Measurements from ENCODE around the gene DNAJC16. TPM values are rescaled to one million over a fixed set of nuclear protein-coding genes. Genes with fewer than 3 reads are reported as not detected.
A peak's percentile ranks its signal among the peaks of the same experiment; 100 is the strongest.

The DNAJC16 gene
- total RNA-seq, 1 experiment from 2014 or later = 9.2 TPM

DNA sequence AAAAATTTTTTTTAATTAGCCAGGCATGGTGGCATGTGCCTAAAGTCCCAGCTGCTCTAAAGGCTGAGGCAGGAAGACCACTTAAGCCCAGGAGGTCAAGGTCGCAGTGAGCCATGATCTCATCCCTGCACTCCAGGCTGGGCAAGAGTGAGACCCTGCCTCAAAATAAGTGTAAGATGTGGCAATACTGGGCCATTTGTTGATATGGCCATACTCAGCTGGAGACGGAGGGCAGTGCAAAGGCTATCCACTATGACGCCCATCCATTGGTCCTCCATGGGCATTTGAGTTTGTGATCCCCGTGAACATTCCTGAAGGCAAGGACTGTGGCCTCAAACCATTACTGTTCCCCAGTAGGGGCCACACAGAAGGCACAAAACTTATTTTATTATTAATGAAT is 4.1 kb upstream of the DNAJC16 start:
- Histone ChIP-seq H3K9me3 (ENCODE audit: low read length) (no peaks in the 10 kb centered on the region), H3K27me3 (ENCODE audit: low read length) (no peaks in the 10 kb centered on the region), H3K4me3 (ENCODE audit: low read length) (no peak overlapping the region), H3K36me3 (ENCODE audit: low read depth, low read length) (no peaks in the 10 kb centered on the region), H3K9ac (ENCODE audit: low read length) (no peak overlapping the region), H4K20me1 (ENCODE audit: low read length) (no peaks in the 10 kb centered on the region), H3K4me1 (ENCODE audit: insufficient read depth, low read length) (peaks cover 19% of the 10 kb centered on the region), H3F3A (ENCODE audit: low read length, unreplicated experiment) (no peaks in the 10 kb centered on the region), H3K9me2 (replicated peaks; ENCODE audit: low read length) (no peaks in the 10 kb centered on the region), H3K79me2 (ENCODE audit: low read length) (peaks cover 20% of the 10 kb centered on the region), H2AFZ (ENCODE audit: low read length) (no peak overlapping the region), H3K4me2 (ENCODE audit: low read length) (peak overlapping the region; percentile 94; the same call in 1 of the 2 replicates), H3K27ac (ENCODE audit: low read length) (no peak overlapping the region)
- intact Hi-C loops (cut with micrococcal nuclease) = no loop called here
- no peak for TF ChIP-seq EZH2phosphoT487 (IDR thresholded peaks at IDR 0.05; ENCODE audit: borderline replicate concordance, low read length)
- TF ChIP-seq EZH2 (IDR thresholded peaks at IDR 0.05; ENCODE audit: low read length, unreplicated experiment) = no peak
- TF ChIP-seq, protein P1, sequence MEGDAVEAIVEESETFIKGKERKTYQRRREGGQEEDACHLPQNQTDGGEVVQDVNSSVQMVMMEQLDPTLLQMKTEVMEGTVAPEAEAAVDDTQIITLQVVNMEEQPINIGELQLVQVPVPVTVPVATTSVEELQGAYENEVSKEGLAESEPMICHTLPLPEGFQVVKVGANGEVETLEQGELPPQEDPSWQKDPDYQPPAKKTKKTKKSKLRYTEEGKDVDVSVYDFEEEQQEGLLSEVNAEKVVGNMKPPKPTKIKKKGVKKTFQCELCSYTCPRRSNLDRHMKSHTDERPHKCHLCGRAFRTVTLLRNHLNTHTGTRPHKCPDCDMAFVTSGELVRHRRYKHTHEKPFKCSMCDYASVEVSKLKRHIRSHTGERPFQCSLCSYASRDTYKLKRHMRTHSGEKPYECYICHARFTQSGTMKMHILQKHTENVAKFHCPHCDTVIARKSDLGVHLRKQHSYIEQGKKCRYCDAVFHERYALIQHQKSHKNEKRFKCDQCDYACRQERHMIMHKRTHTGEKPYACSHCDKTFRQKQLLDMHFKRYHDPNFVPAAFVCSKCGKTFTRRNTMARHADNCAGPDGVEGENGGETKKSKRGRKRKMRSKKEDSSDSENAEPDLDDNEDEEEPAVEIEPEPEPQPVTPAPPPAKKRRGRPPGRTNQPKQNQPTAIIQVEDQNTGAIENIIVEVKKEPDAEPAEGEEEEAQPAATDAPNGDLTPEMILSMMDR (conservative IDR thresholded peaks at IDR 0.05; ENCODE audit: low read depth, low read length) = no peak
- BruUV-seq (replicated peaks) = no TSS peak
- DNase-seq (no peak), ATAC-seq (no peak)
- ChIA-PET POLR2A (ENCODE audit: unreplicated experiment) (no interaction called here), CTCF (no interaction called here)

DNA sequence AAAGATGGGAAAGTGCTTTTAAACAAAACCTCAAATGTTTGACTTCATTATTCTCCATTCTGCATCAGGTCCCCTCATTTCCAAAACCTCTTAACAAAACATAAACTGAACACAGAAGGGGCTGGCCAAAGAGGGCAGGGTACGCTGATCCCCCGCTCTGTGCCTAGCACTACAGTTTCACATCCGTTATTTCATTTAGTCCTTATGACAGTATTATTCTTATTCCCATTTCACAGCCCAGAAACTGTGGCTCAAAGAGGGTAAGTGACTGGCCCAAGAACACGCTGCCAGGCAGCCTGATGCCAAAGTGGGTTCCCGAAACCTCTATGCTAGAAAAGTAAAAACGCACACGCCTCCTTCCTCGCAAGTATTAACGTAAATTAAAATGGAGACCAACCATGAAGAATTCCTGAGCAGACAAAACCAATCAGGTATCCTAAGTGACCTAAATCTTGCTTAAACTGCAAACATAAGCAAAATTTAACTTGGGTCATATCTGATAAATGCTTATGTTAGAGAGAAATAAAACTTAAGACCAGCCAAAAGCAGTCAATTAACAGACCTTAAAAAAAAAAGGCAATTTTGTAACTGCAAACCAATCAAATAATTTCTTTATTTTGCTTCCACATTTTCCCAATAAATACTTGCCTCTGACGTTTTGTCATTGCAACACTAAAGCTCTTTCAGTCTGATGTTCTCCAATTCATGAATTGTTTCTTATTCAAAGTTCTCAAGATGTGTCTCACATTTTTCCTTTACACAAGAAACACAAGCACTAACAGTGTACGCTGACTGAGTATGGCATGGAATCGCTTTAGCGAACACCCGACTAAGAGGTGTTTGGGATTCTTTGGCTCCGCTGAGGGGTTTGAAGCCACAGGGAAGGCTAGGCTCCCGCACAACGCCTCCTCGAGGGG is 3.3 kb upstream of the DNAJC16 start:
- ChIA-PET POLR2A (ENCODE audit: unreplicated experiment) (interaction anchor here (0.6 kb wide), 2 partner anchors 8 to 439 kb away, joined by 3 to 6 read pairs; no protein-coding TSS in a partner anchor), CTCF (no interaction called here)
- Histone ChIP-seq H3K27ac (ENCODE audit: low read length) (peak overlapping the region; percentile 6; the same call in 1 of the 2 replicates), H3F3A (ENCODE audit: low read length, unreplicated experiment) (no peaks in the 10 kb centered on the region), H3K9me3 (ENCODE audit: low read length) (no peaks in the 10 kb centered on the region), H3K36me3 (ENCODE audit: low read depth, low read length) (no peaks in the 10 kb centered on the region), H3K4me2 (ENCODE audit: low read length) (peak overlapping the region; percentile 94), H4K20me1 (ENCODE audit: low read length) (no peaks in the 10 kb centered on the region), H2AFZ (ENCODE audit: low read length) (peak overlapping the region; percentile 73), H3K4me3 (ENCODE audit: low read length) (peak overlapping the region; percentile 87), H3K9ac (ENCODE audit: low read length) (peak overlapping the region; percentile 62), H3K79me2 (ENCODE audit: low read length) (peaks cover 29% of the 10 kb centered on the region), H3K4me1 (ENCODE audit: insufficient read depth, low read length) (peaks cover 25% of the 10 kb centered on the region), H3K9me2 (replicated peaks; ENCODE audit: low read length) (no peaks in the 10 kb centered on the region), H3K27me3 (ENCODE audit: low read length) (no peaks in the 10 kb centered on the region)
- intact Hi-C loops (cut with micrococcal nuclease) = loop anchor here (1.0 kb wide), 1 partner anchor 22 kb away; no protein-coding TSS in a partner anchor
- ATAC-seq (peak; percentile 0; the same call in 1 of the 2 replicates), DNase-seq (peak; percentile 27)
- TF ChIP-seq, protein P1 (conservative IDR thresholded peaks at IDR 0.05; ENCODE audit: low read depth, low read length) = no peak
- no peak for TF ChIP-seq EZH2 (IDR thresholded peaks at IDR 0.05; ENCODE audit: low read length, unreplicated experiment)
- TF ChIP-seq EZH2phosphoT487 (IDR thresholded peaks at IDR 0.05; ENCODE audit: borderline replicate concordance, low read length) = no peak
- TSS peak; percentile 63 for BruUV-seq (replicated peaks)

DNA sequence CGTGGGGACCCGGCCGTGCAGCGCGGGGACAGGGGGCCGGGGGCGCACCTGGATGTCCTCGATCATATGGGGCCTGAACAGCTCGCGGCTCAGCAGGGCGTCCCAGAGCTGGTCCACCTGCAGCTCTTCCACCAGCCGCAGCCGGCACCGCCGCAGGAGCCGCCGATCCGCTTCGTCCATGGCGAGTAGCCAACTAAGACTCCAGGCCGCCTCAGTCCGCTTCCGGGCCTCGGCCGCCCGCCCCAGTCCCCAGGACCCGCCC is 2.7 kb upstream of the DNAJC16 start, which contains the start of gene CASP9:
Gene CASP9, minus strand, starts transcription at position 195 of the 262 bp plus-strand sequence. Its CDS starts 15 bp downstream, at position 180.
- ATAC-seq = peak; percentile 16
- H2AFZ ChIP-seq (ENCODE audit: low read length) = peak within 1 kb of the TSS; percentile 90
- H3K4me1 ChIP-seq (ENCODE audit: insufficient read depth, low read length) = peaks cover 25% of the 10 kb centered on the region
- no peak for DNase-seq
- H3F3A ChIP-seq (ENCODE audit: low read length, unreplicated experiment) = no peaks in the 10 kb centered on the region
- no peaks in the 10 kb centered on the region for H3K27me3 ChIP-seq (ENCODE audit: low read length)
- peak within 1 kb of the TSS; percentile 92 for H3K4me3 ChIP-seq (ENCODE audit: low read length)
- TF ChIP-seq EZH2 (IDR thresholded peaks at IDR 0.05; ENCODE audit: low read length, unreplicated experiment) (no peak), EZH2phosphoT487 (IDR thresholded peaks at IDR 0.05; ENCODE audit: borderline replicate concordance, low read length) (no peak)
- BruUV-seq (replicated peaks) = no TSS peak
- no peaks in the 10 kb centered on the region for H3K36me3 ChIP-seq (ENCODE audit: low read depth, low read length)
- no peaks in the 10 kb centered on the region for H3K9me2 ChIP-seq (replicated peaks; ENCODE audit: low read length)
- no peaks in the 10 kb centered on the region for H4K20me1 ChIP-seq (ENCODE audit: low read length)
- no peaks in the 10 kb centered on the region for H3K9me3 ChIP-seq (ENCODE audit: low read length)
- peaks cover 34% of the 10 kb centered on the region for H3K79me2 ChIP-seq (ENCODE audit: low read length)
- intact Hi-C loops (cut with micrococcal nuclease) = loop anchor here (1.0 kb wide), 1 partner anchor 23 kb away; no protein-coding TSS in a partner anchor
- POLR2A ChIA-PET (ENCODE audit: unreplicated experiment) = interaction anchor here (0.6 kb wide), 2 partner anchors 9 to 439 kb away, joined by 3 to 6 read pairs; no protein-coding TSS in a partner anchor
- H3K27ac ChIP-seq (ENCODE audit: low read length) = peak within 1 kb of the TSS; percentile 91
- CTCF ChIA-PET = no interaction called here
- H3K9ac ChIP-seq (ENCODE audit: low read length) = peak within 1 kb of the TSS; percentile 84
- H3K4me2 ChIP-seq (ENCODE audit: low read length) = peak within 1 kb of the TSS; percentile 96

Data from PC-3 (cell line).